DMS114 treated with DMSO at 0.1 percent for 48 hours (cell line): ENCODE data around the gene CAD.

Experiments used
- DNase-seq: peaks from one replicate; lab custom pipeline; 2025; ENCODE audit not compliant: unreplicated experiment; lab: John Stamatoyannopoulos, UW

CAD gene

DNA sequence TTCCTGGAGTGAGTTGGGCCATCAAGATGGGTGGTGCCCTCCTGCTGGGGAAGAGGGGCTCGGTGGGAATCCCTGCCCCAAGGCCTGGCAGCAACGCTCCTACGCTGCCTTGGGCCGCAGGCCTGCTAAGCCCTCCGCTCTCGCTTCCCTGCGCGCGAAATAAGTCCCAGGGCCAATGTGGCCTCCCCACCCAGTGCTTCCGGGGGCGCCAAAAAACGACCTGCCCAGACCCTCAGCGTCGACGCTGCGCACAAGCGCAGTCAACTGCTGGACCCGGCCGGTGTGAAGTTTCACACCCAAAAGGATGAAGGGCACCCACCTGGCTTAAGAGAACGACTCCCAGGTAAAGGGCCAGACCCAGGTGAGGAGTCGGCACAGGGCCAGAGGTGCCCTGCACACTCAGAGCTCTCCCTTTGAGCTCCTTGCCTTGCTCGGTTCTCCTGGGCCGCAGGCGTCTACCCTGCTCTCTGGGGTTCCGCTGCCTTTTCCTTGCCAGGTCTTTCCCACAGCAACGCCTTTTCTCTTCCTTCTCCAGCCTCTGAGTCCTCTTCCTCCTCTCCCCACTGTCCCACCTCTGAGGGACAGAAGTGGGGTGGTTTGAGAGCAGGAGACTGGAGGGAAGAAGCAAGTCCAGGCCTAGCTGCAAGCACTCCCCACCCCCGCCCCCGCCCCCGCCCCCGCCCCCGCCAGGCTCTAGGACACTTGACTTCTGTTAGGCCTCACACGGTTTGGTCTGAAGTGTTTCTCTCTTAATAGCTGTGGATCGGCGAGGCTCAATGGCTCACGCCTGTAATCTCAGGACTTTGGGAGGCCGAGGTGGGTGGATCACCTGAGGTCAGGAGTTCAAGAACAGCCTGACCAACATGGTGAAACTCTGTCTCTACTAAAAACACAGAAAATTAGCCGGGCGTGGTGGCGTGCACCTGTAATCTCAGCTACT is 58.3 kb downstream of the CAD start, which contains the start of gene DNAJC5G:
Gene DNAJC5G (plus strand): TSS at position 223 of the 940 bp plus-strand sequence. CDS start 1,296 bp downstream, outside the sequence.
- no peak for DNase-seq

DNA sequence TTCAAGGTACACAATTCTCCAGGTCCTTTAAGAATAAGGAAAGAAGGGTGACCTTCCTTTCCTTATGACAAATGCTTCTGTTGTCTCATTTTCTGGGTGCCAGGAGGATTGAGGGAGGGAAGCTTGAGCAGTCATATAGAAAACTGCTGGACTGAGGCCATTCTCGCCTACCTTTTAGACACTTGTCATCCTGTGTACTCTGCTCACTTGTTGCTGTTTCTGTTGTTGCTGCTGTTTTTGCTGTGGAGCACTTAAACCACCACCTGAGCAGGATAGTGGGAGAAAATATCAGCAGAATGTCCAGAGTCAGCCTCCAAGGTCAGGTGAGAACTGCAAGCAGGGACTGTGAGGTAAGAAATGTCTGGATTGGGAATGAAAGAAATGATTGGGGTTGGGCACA is 60.8 kb downstream of the CAD start:
- DNase-seq, result no peak

GRCh38 chr2:27280826-27281225 is 63.7 kb downstream of the CAD start:
- DNase-seq, result no peak

DNA sequence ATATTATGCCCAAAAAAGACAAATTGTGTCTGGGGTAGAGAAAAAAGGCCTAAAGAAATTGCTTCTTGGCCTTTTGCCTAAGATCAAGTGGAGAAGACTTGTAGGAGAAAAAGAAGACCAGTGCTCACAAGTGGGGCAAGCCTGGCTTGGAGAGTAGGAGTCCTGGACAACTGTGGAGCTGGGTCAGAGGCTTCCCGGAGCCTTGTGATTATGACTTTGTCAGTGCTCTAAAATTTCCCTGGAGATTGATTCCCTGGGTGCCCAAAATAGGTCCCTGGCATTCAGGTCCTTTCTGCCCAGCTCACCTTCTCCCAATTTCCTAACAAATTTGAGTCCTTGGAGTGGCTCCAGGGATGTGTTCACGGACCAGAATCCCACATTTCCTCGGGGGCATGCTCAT is 64.3 kb downstream of the CAD start:
- DNase-seq, result no peak

DNA sequence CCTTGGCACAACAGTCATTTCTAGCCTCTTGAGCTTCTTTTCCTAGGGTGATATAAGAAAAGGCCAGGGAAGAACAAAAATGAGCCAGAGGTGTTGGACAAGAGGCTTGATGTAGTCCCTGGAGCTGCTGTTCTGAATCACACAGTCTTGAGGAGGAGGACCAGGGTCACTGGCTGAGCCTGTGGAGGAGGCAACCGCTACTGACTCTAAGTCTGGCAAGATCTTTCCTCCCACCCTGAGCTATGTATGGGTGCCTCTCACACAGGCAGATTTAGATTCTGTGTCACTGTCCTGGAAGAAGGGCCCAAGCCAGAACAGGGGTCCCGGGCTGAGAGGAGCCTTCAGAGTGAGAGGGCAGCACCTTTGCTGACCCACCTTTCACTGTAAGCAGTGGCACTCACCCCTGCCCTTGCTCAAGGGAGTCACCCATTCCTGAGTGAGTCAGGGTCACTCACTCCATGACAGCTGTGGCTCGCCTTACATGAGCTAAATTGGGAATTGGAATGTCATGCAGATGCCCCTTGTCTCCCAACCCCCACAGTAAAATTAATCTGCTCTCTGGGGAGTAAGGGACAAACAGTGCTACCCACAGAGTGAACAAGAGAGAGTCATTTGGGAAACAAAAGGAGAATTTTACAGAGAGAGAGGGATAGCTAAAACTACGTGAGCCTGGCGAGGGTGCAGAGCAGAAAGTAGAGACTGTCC is 64.8 kb downstream of the CAD start, which contains the start of gene TRIM54:
Gene TRIM54 (plus strand): TSS at position 575 of the 705 bp plus-strand sequence. CDS start 303 bp downstream, outside the sequence.
- no peak for DNase-seq

DNA sequence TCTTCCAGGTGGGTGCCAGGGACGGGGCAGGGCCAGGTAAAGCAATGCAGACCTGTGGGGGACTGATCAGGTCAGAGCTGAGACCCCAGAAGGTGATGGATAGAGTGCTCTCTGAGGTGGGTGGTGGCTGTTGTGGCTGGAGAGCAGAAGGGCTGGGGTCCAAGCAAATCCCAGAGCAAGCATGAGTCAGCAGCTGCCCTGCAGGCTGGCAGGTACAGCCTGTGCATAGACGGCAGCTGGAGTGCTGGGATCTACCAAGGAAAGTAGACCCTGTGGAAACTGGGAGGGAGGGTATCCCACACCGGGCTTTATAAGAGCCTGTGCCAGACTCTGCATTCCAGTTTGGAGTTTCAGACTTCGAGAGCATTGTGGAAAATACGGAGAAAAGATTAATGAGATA is 65.7 kb downstream of the CAD start:
- no peak for DNase-seq

DNA sequence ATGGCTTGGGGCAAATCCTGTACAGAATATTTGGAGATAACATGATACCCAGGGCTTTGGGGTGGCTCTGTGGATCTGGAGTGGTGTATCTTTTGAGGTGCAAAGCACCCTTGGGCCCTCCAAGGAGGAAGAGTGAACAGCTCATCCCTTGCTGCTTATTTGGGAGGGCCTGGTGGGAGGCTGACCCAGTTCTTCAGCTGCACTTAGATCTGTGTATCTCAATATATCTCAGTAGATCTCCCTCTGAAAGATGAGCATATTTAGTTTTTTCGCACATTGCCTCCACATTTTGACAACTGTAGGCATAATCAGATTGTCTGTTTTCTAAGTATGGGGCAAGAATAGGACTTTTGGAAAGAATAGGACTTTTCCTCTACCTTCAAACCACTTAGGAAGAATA is 67.8 kb downstream of the CAD start:
- no peak for DNase-seq

GRCh38 chr2:27285481-27285880 is 68.3 kb downstream of the CAD start:
- no peak for DNase-seq

GRCh38 chr2:27288610-27289009 is 71.4 kb downstream of the CAD start:
- DNase-seq, result no peak

DNA sequence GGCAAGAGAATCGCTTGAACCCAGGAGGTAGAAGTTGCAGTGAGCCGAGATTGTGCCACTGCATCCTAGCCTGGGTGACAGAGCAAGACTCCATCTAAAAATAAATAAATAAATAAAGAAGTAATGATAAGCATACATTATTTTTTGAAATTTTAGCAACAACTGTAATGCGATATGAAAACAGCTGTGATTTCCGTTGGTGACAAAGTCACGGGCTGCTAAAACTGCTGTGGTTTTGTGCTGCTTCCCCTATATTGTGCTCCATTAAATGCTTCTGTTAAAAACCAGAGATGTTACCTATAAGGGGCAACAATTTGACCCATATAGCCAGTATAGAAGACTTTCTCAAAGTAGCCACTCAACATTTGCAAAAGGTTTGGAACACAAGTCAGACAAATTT is 73.4 kb downstream of the CAD start:
- DNase-seq, result no peak

DNA sequence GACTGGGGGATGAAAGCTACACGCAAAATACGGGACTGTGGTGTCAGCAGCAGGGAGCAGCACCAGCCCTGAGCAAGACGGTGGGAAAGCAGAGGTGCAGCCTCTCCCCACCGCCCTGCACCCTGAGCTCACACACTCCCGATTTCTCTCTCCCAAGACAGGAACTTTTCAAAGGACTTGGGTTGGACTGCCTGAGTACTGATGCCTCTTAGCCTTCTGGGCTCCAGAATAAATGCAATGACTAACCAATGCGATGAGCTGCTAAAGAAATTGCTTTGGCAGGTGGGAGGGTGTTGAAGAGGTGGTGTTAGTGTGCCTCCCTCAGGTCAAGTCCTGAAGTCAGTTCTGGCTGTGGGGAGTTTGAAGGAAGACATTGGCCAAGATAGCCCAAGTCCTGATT is 74.7 kb downstream of the CAD start:
- no peak for DNase-seq
